GM23248 (cell line): ENCODE measurements around the gene RAB38.

Source experiments
- EZH2 ChIP-seq: fragments of 200-600 bp; sonication (generic); IDR thresholded peaks from 2 replicates; pipeline ENCODE4 v1.6.1; 2018; ENCODE audit warnings: antibody characterized with exemption, mild to moderate bottlenecking; ENCODE audit not compliant: insufficient read depth, poor library complexity, severe bottlenecking
- EZH2phosphoT487 ChIP-seq: fragments of 200-600 bp; sonication (generic); IDR thresholded peaks from 2 replicates; pipeline ENCODE4 v1.6.1; 2018; ENCODE audit warnings: antibody characterized with exemption, moderate library complexity, mild to moderate bottlenecking, low read depth; ENCODE audit not compliant: insufficient read depth

- no peak for TF ChIP-seq EZH2
- TF ChIP-seq EZH2phosphoT487, result no peak
Measured at GRCh38 chr11:88204353-88204752, 29.1 kb upstream of the RAB38 start.
